GM19397 (cell line): ENCODE measurements around the gene DHRSX.
"Not testable (repeated sequence)": the region's sequence is repeated elsewhere in the genome, so short reads cannot be mapped to it uniquely, and the experiment has no call there.

ENCODE experiments used
- ATAC-seq: cut with Tn5 transposase; IDR thresholded peaks from one replicate; pipeline ENCODE4 v1.9.1; 2021; ENCODE audit warnings: mild to moderate bottlenecking, moderate library complexity; ENCODE audit not compliant: unreplicated experiment

The DHRSX gene

GRCh38 chrX:2500803-2501558 lies at the start of gene DHRSX, which contains the start of gene ZBED1:
DHRSX (minus strand) TSS chrX:2500976; CDS start chrX:2500925, 51 bp downstream.
ZBED1 (minus strand) TSS chrX:2500976; CDS start chrX:2490719, 10,257 bp downstream.
- ATAC-seq: peak; percentile 68

GRCh38 chrX:2549876-2550275 lies 49.1 kb upstream of the DHRSX start:
- ATAC-seq: no peak

GRCh38 chrX:2548711-2549423 lies 48.1 kb upstream of the DHRSX start:
- no peak for ATAC-seq

- no peak for ATAC-seq
These were observed 47.0 kb upstream of the DHRSX start for GRCh38 chrX:2547736-2548135.

GRCh38 chrX:2546496-2546895 lies 45.7 kb upstream of the DHRSX start:
- ATAC-seq: no peak

- ATAC-seq: no peak
These were observed 44.4 kb upstream of the DHRSX start for GRCh38 chrX:2545144-2545543.

GRCh38 chrX:2542826-2543521 lies 42.2 kb upstream of the DHRSX start:
- ATAC-seq: no peak

GRCh38 chrX:2541603-2542002 lies 40.8 kb upstream of the DHRSX start:
- ATAC-seq: no peak

- no peak for ATAC-seq
These were observed 39.7 kb upstream of the DHRSX start for GRCh38 chrX:2540426-2540947.

- ATAC-seq: no peak
These were observed 38.8 kb upstream of the DHRSX start for GRCh38 chrX:2539586-2539985.

GRCh38 chrX:2538031-2538757 lies 37.4 kb upstream of the DHRSX start:
- ATAC-seq: no peak

GRCh38 chrX:2536974-2537373 lies 36.2 kb upstream of the DHRSX start:
- no peak for ATAC-seq

- no peak for ATAC-seq
These were observed 35.4 kb upstream of the DHRSX start for GRCh38 chrX:2536141-2536540.

- ATAC-seq: not testable (repeated sequence)
These were observed 33.7 kb upstream of the DHRSX start for GRCh38 chrX:2534261-2535021.

GRCh38 chrX:2533424-2533823 lies 32.6 kb upstream of the DHRSX start:
- no peak for ATAC-seq

GRCh38 chrX:2526390-2526789 lies 25.6 kb upstream of the DHRSX start:
- ATAC-seq: no peak

- ATAC-seq: no peak
These were observed 23.1 kb upstream of the DHRSX start for GRCh38 chrX:2523911-2524310.

- ATAC-seq: peak; percentile 27
These were observed 21.2 kb upstream of the DHRSX start for GRCh38 chrX:2521927-2522386.

GRCh38 chrX:2521092-2521926 lies 20.5 kb upstream of the DHRSX start:
- peak; percentile 76 for ATAC-seq
